Suprapubic skin (tissue), 4 donors: ENCODE measurements around the gene CSAD. TPM values are rescaled to one million over a fixed set of nuclear protein-coding genes. Genes with fewer than 3 reads are reported as not detected.

Source experiments
- DNase-seq, 2 donors: peaks; one replicate each; pipeline ENCODE4 v3.0.0-alpha.2; 2019; ENCODE audit warnings: low spot score in 2 of 2
- H3K27ac ChIP-seq: fragments of 200-600 bp; sonication (generic); one replicate; pipeline ENCODE4 v1.5.1; 2019
- H3K27me3 ChIP-seq: fragments of 200-600 bp; sonication (generic); one replicate; pipeline ENCODE4 v1.5.1; 2019
- H3K36me3 ChIP-seq: fragments of 200-600 bp; sonication (generic); one replicate; pipeline ENCODE4 v1.5.1; 2019
- H3K4me1 ChIP-seq: fragments of 200-600 bp; sonication (generic); one replicate; pipeline ENCODE4 v1.5.1; 2019
- H3K4me3 ChIP-seq: fragments of 200-600 bp; sonication (generic); one replicate; pipeline ENCODE4 v1.5.1; 2019; ENCODE audit warnings: mild to moderate bottlenecking
- H3K9me3 ChIP-seq: fragments of 200-600 bp; sonication (generic); one replicate; pipeline ENCODE4 v1.5.1; 2019
- CTCF ChIP-seq, 2 donors: fragments of 200-600 bp in 1 of 2; fragments of 450-650 bp in 1 of 2; sonication (generic) in 1 of 2; IDR thresholded peaks; one replicate each; pipeline ENCODE4 v1.5.1; 2016 to 2019; ENCODE audit warnings: antibody characterized with exemption in 2 of 2, mild to moderate bottlenecking in 1 of 2, moderate library complexity in 1 of 2
- EP300 ChIP-seq: sonication (generic); formaldehyde crosslinking; IDR thresholded peaks from one replicate; pipeline ENCODE4 v1.6.1; 2017; ENCODE audit warnings: antibody characterized with exemption
- POLR2A ChIP-seq, 2 donors: fragments of 450-650 bp; IDR thresholded peaks; one replicate each; pipeline ENCODE4 v1.6.1; 2017; ENCODE audit warnings: antibody characterized with exemption in 2 of 2, mild to moderate bottlenecking in 2 of 2, moderate library complexity in 2 of 2
- POLR2AphosphoS5 ChIP-seq, 3 donors: sonication (generic); formaldehyde crosslinking; IDR thresholded peaks; one replicate each; pipeline ENCODE4 v1.6.1; 2017; ENCODE audit warnings: antibody characterized with exemption in 3 of 3
- WGBS: methylation state at CpG from one replicate; pipeline ENCODE4 v1.1.5; 2018; 5-methylcytosine and 5-hydroxymethylcytosine counted together
- total RNA-seq, 4 donors: library from RNA; depleted of rRNA; stranded (reverse); fragments of >200 nt; gene quantifications; one replicate each; pipeline ENCODE4 v1.1.0, GENCODE V29; 2016

The CSAD gene
- total RNA-seq, 4 donors from 2014 or later: 35.6 to 175 (median 56.7) TPM

DNA sequence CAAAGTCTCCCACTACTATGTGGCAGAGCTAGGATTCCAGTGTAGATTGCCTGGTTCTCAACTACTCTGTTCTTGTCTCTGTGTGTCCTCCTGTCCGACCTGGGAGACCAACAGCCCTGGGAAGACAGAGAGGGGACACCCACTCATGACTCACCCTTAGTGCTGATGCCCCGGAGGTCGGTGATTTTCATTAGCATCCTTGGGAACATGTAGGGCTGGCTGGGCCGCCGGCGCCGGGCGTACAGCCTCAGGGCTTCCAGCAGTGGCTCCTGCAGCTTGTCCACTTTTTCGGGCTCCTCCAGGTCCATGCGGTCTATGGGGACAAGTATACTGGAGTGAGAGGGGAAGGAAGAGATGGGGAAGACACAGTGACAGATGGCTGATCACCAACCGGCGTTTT, 32.2 kb upstream of the CSAD start:
- Histone ChIP-seq H3K9me3 (no peaks in the 10 kb centered on the region), H3K36me3 (peaks cover 67% of the 10 kb centered on the region), H3K27me3 (no peaks in the 10 kb centered on the region), H3K4me1 (peaks cover 52% of the 10 kb centered on the region), H3K4me3 (no peak overlapping the region), H3K27ac (no peak overlapping the region)
- no peak for DNase-seq
- WGBS: 40% methylated on average over 4 of the region's 12 CpGs
- no peak for TF ChIP-seq POLR2A (IDR thresholded peaks at IDR 0.05)
- TF ChIP-seq POLR2AphosphoS5 (IDR thresholded peaks at IDR 0.05): no peak
- TF ChIP-seq EP300: no peak
- TF ChIP-seq CTCF (IDR thresholded peaks at IDR 0.05): no peak

DNA sequence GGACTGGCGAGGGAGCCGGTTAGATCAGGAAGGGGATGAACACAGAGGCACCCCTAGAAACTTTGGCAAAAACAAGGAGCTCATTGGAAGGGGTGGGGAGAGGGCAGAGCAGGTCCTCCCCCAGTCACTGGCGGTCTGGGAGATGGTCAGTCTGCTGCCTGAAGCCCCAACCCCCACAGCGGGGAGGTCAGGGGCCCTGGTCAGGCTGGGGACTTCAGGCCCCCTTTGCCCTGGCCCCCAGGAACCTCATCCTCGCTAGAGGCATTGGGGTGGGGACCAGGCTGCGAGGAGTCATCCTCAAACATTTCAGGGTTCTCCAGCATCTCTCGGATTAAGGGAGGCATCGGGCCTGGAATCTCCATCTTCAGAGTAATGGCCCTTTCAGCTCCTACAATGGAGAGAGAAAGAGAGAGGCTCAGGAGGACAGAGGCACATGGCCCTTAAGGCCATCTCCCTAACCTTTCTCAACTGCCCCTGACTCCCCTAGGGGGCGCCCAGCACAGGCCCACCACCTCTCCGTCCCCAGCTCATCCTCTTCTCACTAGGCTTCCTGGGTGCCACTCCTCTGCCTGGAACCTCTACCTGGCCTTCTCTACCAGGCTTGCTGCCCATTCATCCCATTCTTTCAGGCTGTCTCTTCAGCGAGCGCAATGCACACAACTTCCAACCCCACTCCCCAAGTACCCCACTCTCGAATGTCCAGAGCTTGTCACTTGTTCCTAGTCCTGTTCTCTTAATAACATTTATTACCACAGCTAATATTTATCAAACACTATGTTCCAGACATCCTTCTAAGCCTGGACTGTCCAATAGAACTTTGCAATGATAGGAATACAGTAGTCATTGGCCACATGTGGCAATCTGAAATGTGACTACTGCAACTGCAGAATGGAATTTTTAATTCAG, 31.0 kb upstream of the CSAD start:
- H3K4me1 ChIP-seq: peaks cover 47% of the 10 kb centered on the region
- H3K4me3 ChIP-seq: no peak overlapping the region
- H3K27ac ChIP-seq: no peak overlapping the region
- H3K36me3 ChIP-seq: peaks cover 67% of the 10 kb centered on the region
- TF ChIP-seq EP300 (no peak), CTCF (IDR thresholded peaks at IDR 0.05) (no peak), POLR2A (IDR thresholded peaks at IDR 0.05) (no peak)
- 87% methylated on average over 12 of the region's 13 CpGs for WGBS
- peak in 1 of 2 donors; percentile 49 for DNase-seq
- no peaks in the 10 kb centered on the region for H3K9me3 ChIP-seq
- H3K27me3 ChIP-seq: no peaks in the 10 kb centered on the region

DNA sequence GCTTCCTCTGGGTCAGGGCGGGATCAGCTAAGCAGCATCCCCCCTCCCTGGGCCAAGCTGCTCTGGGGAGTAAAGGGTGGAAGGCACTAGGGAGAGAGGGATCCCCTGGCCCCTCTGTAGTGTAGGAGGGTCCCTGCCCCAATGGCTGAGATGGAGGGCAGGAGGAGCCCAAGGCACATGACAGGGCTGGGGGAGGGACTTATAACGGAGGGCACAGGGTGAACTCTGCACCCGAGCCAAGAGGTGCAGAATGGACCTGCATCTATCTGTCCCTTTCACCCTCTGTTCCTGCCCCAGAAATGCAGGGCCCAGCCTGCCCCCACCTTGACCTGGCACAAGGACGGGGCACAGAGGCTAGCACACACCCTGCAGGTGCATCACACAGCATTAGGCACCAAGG, 30.1 kb upstream of the CSAD start:
- H3K27ac ChIP-seq: no peak overlapping the region
- WGBS: 77% methylated on average over 3 of the region's 4 CpGs
- no peaks in the 10 kb centered on the region for H3K9me3 ChIP-seq
- peaks cover 64% of the 10 kb centered on the region for H3K36me3 ChIP-seq
- no peak for TF ChIP-seq EP300
- TF ChIP-seq POLR2A (IDR thresholded peaks at IDR 0.05): no peak
- TF ChIP-seq POLR2AphosphoS5 (IDR thresholded peaks at IDR 0.05): no peak
- TF ChIP-seq CTCF (IDR thresholded peaks at IDR 0.05): no peak
- H3K4me1 ChIP-seq: peaks cover 47% of the 10 kb centered on the region
- H3K27me3 ChIP-seq: no peaks in the 10 kb centered on the region
- no peak overlapping the region for H3K4me3 ChIP-seq
- DNase-seq: no peak

GRCh38 chr12:53208877-53209463, 28.2 kb upstream of the CSAD start:
- WGBS: 55% methylated on average over 7 of the region's 7 CpGs
- H3K36me3 ChIP-seq: peaks cover 46% of the 10 kb centered on the region
- H3K27ac ChIP-seq: no peak overlapping the region
- no peak overlapping the region for H3K4me3 ChIP-seq
- TF ChIP-seq POLR2A (IDR thresholded peaks at IDR 0.05): no peak
- no peak for TF ChIP-seq EP300
- no peak for TF ChIP-seq POLR2AphosphoS5 (IDR thresholded peaks at IDR 0.05)
- TF ChIP-seq CTCF (IDR thresholded peaks at IDR 0.05): no peak
- no peaks in the 10 kb centered on the region for H3K9me3 ChIP-seq
- peak in 1 of 2 donors; percentile 49 for DNase-seq
- H3K27me3 ChIP-seq: no peaks in the 10 kb centered on the region
- H3K4me1 ChIP-seq: peaks cover 32% of the 10 kb centered on the region

DNA sequence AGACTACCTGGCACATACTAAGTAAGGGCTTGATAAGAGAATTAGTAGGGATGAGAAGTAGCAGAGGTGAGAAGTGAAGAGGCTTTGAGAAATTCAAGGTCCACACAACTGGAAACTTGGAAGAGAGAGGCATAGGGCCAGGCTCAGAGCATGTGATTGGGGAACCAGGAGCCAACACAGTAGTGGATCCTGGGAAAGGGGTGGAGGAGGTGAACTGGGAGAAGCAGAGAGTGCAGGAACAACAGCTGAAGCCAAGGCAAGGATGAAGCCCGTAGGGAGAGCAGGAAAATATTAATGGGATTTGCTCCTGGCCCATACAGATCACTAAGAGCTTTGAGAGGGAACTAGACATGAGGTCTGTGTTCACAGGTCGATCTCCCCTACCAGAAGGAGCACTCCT, 27.7 kb upstream of the CSAD start:
- H3K36me3 ChIP-seq: peaks cover 41% of the 10 kb centered on the region
- peak in 1 of 2 donors; percentile 46 for DNase-seq
- H3K4me1 ChIP-seq: peaks cover 32% of the 10 kb centered on the region
- H3K4me3 ChIP-seq: no peak overlapping the region
- WGBS: 34% methylated on average over 2 of the region's 2 CpGs
- no peak overlapping the region for H3K27ac ChIP-seq
- no peaks in the 10 kb centered on the region for H3K9me3 ChIP-seq
- H3K27me3 ChIP-seq: no peaks in the 10 kb centered on the region
- TF ChIP-seq POLR2A (IDR thresholded peaks at IDR 0.05) (no peak), CTCF (IDR thresholded peaks at IDR 0.05) (no peak), POLR2AphosphoS5 (IDR thresholded peaks at IDR 0.05) (no peak), EP300 (no peak)
